ENCODE results near the gene SLC35G6.
A peak's percentile ranks its signal among the peaks of the same experiment; 100 is the strongest.

Gene SLC35G6

GRCh38 chr17:7441266-7441665 is 40.0 kb upstream of the SLC35G6 start:
- H3K4me3 ChIP-seq (ENCODE audit: low read length), result no peak overlapping the region
- no peak overlapping the region for H3K9ac ChIP-seq (ENCODE audit: low read length)
- peaks cover 68% of the 10 kb centered on the region for H3K27me3 ChIP-seq (ENCODE audit: control insufficient read depth, insufficient read depth, low read length)
- H3K9me3 ChIP-seq (ENCODE audit: control insufficient read depth, low read length), result no peaks in the 10 kb centered on the region
- H3K36me3 ChIP-seq (ENCODE audit: control insufficient read depth, insufficient read depth, low read length), result no peaks in the 10 kb centered on the region
- peaks cover 43% of the 10 kb centered on the region for H3K4me1 ChIP-seq (ENCODE audit: control insufficient read depth, insufficient read depth, low read length)

- Histone ChIP-seq H3K4me3 (ENCODE audit: low read length) (no peak overlapping the region), H3K27me3 (ENCODE audit: control insufficient read depth, insufficient read depth, low read length) (peaks cover 77% of the 10 kb centered on the region), H3K36me3 (ENCODE audit: control insufficient read depth, insufficient read depth, low read length) (no peaks in the 10 kb centered on the region), H3K9ac (ENCODE audit: low read length) (no peak overlapping the region), H3K9me3 (ENCODE audit: control insufficient read depth, low read length) (no peaks in the 10 kb centered on the region), H3K4me1 (ENCODE audit: control insufficient read depth, insufficient read depth, low read length) (peaks cover 41% of the 10 kb centered on the region)
These were observed 39.1 kb upstream of the SLC35G6 start for GRCh38 chr17:7442142-7442541.

- Histone ChIP-seq H3K36me3 (ENCODE audit: control insufficient read depth, insufficient read depth, low read length) (no peaks in the 10 kb centered on the region), H3K4me1 (ENCODE audit: control insufficient read depth, insufficient read depth, low read length) (peaks cover 32% of the 10 kb centered on the region), H3K9me3 (ENCODE audit: control insufficient read depth, low read length) (no peaks in the 10 kb centered on the region), H3K4me3 (ENCODE audit: low read length) (no peak overlapping the region), H3K9ac (ENCODE audit: low read length) (no peak overlapping the region), H3K27me3 (ENCODE audit: control insufficient read depth, insufficient read depth, low read length) (peaks cover 75% of the 10 kb centered on the region)
These were observed 37.5 kb upstream of the SLC35G6 start for GRCh38 chr17:7443499-7444485.

GRCh38 chr17:7444682-7445618 is 36.3 kb upstream of the SLC35G6 start, which contains the start of gene CHRNB1:
Gene CHRNB1 (plus strand): TSS chr17:7445061. CDS start chr17:7445128, 67 bp downstream.
- peak within 1 kb of the TSS; percentile 33 for H3K4me3 ChIP-seq (ENCODE audit: low read length)
- H3K27me3 ChIP-seq (ENCODE audit: control insufficient read depth, insufficient read depth, low read length), result peaks cover 65% of the 10 kb centered on the region

GRCh38 chr17:7445619-7445968 is 35.7 kb upstream of the SLC35G6 start:
- peak overlapping the region; percentile 33 for H3K4me3 ChIP-seq (ENCODE audit: low read length)
- H3K9me3 ChIP-seq (ENCODE audit: control insufficient read depth, low read length), result no peaks in the 10 kb centered on the region
- peaks cover 58% of the 10 kb centered on the region for H3K27me3 ChIP-seq (ENCODE audit: control insufficient read depth, insufficient read depth, low read length)
- H3K9ac ChIP-seq (ENCODE audit: low read length), result peak overlapping the region; percentile 37
- H3K4me1 ChIP-seq (ENCODE audit: control insufficient read depth, insufficient read depth, low read length), result peaks cover 19% of the 10 kb centered on the region
- no peaks in the 10 kb centered on the region for H3K36me3 ChIP-seq (ENCODE audit: control insufficient read depth, insufficient read depth, low read length)

More at GRCh38 chr17:7444682-7445618, 36.3 kb upstream of the SLC35G6 start, which contains the start of gene CHRNB1:
- Histone ChIP-seq H3K9me3 (ENCODE audit: control insufficient read depth, low read length) (no peaks in the 10 kb centered on the region), H3K4me1 (ENCODE audit: control insufficient read depth, insufficient read depth, low read length) (peaks cover 25% of the 10 kb centered on the region), H3K9ac (ENCODE audit: low read length) (peak within 1 kb of the TSS; percentile 37), H3K36me3 (ENCODE audit: control insufficient read depth, insufficient read depth, low read length) (no peaks in the 10 kb centered on the region)

- Histone ChIP-seq H3K36me3 (ENCODE audit: control insufficient read depth, insufficient read depth, low read length) (no peaks in the 10 kb centered on the region), H3K9ac (ENCODE audit: low read length) (no peak overlapping the region), H3K4me3 (ENCODE audit: low read length) (no peak overlapping the region), H3K27me3 (ENCODE audit: control insufficient read depth, insufficient read depth, low read length) (peaks cover 35% of the 10 kb centered on the region), H3K9me3 (ENCODE audit: control insufficient read depth, low read length) (no peaks in the 10 kb centered on the region), H3K4me1 (ENCODE audit: control insufficient read depth, insufficient read depth, low read length) (peaks cover 14% of the 10 kb centered on the region)
These were observed 32.8 kb upstream of the SLC35G6 start for GRCh38 chr17:7448461-7448860.

GRCh38 chr17:7459961-7460545 is 21.2 kb upstream of the SLC35G6 start:
- H3K4me3 ChIP-seq (ENCODE audit: low read length), result no peak overlapping the region
- H3K9me3 ChIP-seq (ENCODE audit: control insufficient read depth, low read length), result no peaks in the 10 kb centered on the region
- H3K9ac ChIP-seq (ENCODE audit: low read length), result no peak overlapping the region
- H3K36me3 ChIP-seq (ENCODE audit: control insufficient read depth, insufficient read depth, low read length), result no peaks in the 10 kb centered on the region
- peaks cover 5% of the 10 kb centered on the region for H3K4me1 ChIP-seq (ENCODE audit: control insufficient read depth, insufficient read depth, low read length)
- no peaks in the 10 kb centered on the region for H3K27me3 ChIP-seq (ENCODE audit: control insufficient read depth, insufficient read depth, low read length)

GRCh38 chr17:7460850-7461660 is 20.2 kb upstream of the SLC35G6 start:
- no peaks in the 10 kb centered on the region for H3K9me3 ChIP-seq (ENCODE audit: control insufficient read depth, low read length)
- no peak overlapping the region for H3K9ac ChIP-seq (ENCODE audit: low read length)
- no peaks in the 10 kb centered on the region for H3K27me3 ChIP-seq (ENCODE audit: control insufficient read depth, insufficient read depth, low read length)
- no peaks in the 10 kb centered on the region for H3K36me3 ChIP-seq (ENCODE audit: control insufficient read depth, insufficient read depth, low read length)
- peaks cover 5% of the 10 kb centered on the region for H3K4me1 ChIP-seq (ENCODE audit: control insufficient read depth, insufficient read depth, low read length)
- H3K4me3 ChIP-seq (ENCODE audit: low read length), result no peak overlapping the region

- no peaks in the 10 kb centered on the region for H3K9me3 ChIP-seq (ENCODE audit: control insufficient read depth, low read length)
- H3K4me1 ChIP-seq (ENCODE audit: control insufficient read depth, insufficient read depth, low read length), result no peaks in the 10 kb centered on the region
- H3K4me3 ChIP-seq (ENCODE audit: low read length), result no peak overlapping the region
- H3K27me3 ChIP-seq (ENCODE audit: control insufficient read depth, insufficient read depth, low read length), result no peaks in the 10 kb centered on the region
- H3K9ac ChIP-seq (ENCODE audit: low read length), result no peak overlapping the region
- peaks cover 4% of the 10 kb centered on the region for H3K36me3 ChIP-seq (ENCODE audit: control insufficient read depth, insufficient read depth, low read length)
These were observed 18.5 kb upstream of the SLC35G6 start for GRCh38 chr17:7462474-7463371.

- no peaks in the 10 kb centered on the region for H3K9me3 ChIP-seq (ENCODE audit: control insufficient read depth, low read length)
- H3K9ac ChIP-seq (ENCODE audit: low read length), result no peak overlapping the region
- H3K27me3 ChIP-seq (ENCODE audit: control insufficient read depth, insufficient read depth, low read length), result no peaks in the 10 kb centered on the region
- H3K4me1 ChIP-seq (ENCODE audit: control insufficient read depth, insufficient read depth, low read length), result no peaks in the 10 kb centered on the region
- peaks cover 4% of the 10 kb centered on the region for H3K36me3 ChIP-seq (ENCODE audit: control insufficient read depth, insufficient read depth, low read length)
- H3K4me3 ChIP-seq (ENCODE audit: low read length), result no peak overlapping the region
These were observed 17.8 kb upstream of the SLC35G6 start for GRCh38 chr17:7463372-7463846.

Data from mucosa of stomach (tissue), 1 donor.